NOMO-1 treated with dmso at 0.1 percent for 144 hours (cell line): ENCODE data around the gene MMP20.
"Not testable (repeated sequence)": the region's sequence is repeated elsewhere in the genome, so short reads cannot be mapped to it uniquely, and the experiment has no call there.

Experiments used
- DNase-seq: peaks from one replicate; lab custom pipeline; 2025; ENCODE audit not compliant: unreplicated experiment; lab: John Stamatoyannopoulos, UW

MMP20 gene, protein sequence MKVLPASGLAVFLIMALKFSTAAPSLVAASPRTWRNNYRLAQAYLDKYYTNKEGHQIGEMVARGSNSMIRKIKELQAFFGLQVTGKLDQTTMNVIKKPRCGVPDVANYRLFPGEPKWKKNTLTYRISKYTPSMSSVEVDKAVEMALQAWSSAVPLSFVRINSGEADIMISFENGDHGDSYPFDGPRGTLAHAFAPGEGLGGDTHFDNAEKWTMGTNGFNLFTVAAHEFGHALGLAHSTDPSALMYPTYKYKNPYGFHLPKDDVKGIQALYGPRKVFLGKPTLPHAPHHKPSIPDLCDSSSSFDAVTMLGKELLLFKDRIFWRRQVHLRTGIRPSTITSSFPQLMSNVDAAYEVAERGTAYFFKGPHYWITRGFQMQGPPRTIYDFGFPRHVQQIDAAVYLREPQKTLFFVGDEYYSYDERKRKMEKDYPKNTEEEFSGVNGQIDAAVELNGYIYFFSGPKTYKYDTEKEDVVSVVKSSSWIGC

DNA sequence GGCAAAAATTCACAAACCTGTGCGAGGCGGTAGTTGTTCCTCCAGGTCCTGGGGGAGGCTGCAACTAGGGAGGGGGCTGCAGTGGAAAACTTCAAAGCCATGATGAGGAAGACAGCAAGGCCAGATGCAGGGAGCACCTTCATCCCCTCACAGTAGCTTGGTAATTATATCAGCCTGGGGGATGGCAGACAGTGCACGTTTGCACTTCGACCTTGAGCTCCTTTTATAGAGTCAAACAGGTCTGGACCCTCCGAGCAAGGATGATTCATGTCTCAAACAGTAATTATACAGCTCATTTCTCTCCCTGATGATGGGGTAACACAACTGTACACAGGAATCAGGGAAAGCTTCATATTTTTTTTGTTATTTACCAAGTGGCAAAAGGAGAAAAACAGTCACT, at the start of gene MMP20:
MMP20 (minus strand) TSS at position 156 of the 400 bp plus-strand sequence; CDS start at position 143, 13 bp downstream.
- DNase-seq: no peak

GRCh38 chr11:102669664-102670063, 44.5 kb upstream of the MMP20 start:
- no peak for DNase-seq

- no peak for DNase-seq
These were observed 41.3 kb upstream of the MMP20 start for GRCh38 chr11:102666331-102666957.

GRCh38 chr11:102664001-102664752, 39.0 kb upstream of the MMP20 start:
- DNase-seq: no peak

DNA sequence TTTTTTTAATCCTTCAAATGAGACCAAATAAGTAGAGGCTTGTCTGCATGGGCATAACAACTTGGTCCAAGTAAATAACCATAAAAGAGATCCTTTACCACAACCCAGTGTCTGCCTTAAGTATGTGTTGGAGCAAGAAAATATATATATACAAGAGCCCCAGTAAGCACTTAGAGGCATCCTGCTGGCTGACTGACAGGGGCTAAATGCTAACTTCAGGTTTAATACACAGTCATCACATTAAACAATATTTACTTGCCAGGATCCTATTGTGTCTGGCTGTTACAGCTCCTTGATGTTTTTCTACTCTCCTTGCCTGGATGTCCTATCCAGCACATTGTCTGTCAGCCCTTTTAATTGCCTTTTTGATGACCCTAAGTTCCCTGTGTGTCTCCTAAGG, 37.5 kb upstream of the MMP20 start:
- no peak for DNase-seq

- DNase-seq: no peak
These were observed 35.9 kb upstream of the MMP20 start for GRCh38 chr11:102661040-102661439.

- no peak for DNase-seq
These were observed 31.4 kb upstream of the MMP20 start for GRCh38 chr11:102656528-102656927.

DNA sequence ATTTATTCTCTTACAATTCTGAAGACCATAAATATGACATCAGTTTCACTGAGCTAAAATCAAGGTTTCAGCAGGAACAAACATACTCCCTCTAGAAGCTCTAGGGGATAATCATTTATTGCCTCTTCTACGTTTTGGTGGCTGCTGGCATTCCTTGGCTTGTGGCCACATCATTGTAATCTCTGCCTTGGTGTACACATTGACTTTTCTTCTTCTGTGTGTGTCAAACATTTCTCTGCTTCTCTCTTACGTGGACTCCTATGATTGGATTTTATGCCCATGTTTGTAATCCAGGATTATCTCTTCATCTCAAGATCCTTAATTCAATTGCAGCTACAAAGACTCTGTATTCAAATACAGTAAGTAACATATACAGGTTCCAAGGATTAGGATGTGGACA, 30.4 kb upstream of the MMP20 start:
- no peak for DNase-seq

GRCh38 chr11:102654761-102655160, 29.6 kb upstream of the MMP20 start:
- DNase-seq: no peak

DNA sequence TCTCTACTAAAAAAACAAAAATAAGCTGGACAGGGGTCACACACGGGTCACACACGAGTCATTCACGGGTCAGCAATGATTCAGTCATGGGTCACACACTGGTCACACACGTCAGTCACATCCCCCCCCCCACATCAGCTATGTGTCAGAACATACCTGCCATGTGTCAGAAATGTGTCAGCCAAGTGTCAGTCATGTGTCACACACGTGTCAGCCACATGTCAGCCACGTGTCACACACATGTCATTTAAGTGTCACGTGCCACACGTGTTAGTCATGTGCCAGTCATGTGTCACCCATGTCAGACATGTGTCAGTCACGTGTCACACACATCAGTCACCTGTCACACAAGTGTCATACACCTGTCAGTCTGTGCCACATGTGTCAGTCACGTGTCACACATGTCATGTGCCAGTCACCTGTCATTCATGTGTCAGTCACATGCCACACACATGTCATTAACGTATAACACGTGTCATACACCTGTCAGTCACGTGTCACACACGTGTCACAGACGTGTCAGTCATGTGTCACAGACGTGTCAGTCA, 28.7 kb upstream of the MMP20 start:
- DNase-seq: no peak

- no peak for DNase-seq
These were observed 22.3 kb upstream of the MMP20 start for GRCh38 chr11:102647430-102647829.

- DNase-seq: no peak
These were observed 18.8 kb upstream of the MMP20 start for GRCh38 chr11:102643941-102644340.

DNA sequence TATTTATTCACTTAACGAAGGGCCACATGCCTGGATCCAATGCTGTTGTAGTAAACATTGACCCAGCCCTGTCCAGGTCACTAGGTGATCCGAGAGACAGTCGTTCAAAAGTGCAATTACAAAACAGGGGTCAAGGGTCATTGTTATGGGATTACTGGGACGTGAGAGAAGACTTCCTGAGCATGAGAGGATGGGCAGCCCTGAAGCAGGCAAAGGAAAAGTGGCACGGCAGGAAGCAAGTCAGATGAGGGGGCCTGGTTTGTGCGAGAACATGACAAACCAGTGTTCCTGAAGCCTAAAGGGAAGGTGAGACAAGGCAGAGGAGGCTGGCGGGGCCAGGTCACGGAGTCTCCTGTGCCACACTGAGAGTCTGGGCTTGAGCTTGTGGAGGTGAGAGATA, 15.8 kb upstream of the MMP20 start:
- DNase-seq: no peak

GRCh38 chr11:102639656-102640055, 14.5 kb upstream of the MMP20 start:
- no peak for DNase-seq

- DNase-seq: no peak
These were observed 12.6 kb upstream of the MMP20 start for GRCh38 chr11:102637731-102638130.

DNA sequence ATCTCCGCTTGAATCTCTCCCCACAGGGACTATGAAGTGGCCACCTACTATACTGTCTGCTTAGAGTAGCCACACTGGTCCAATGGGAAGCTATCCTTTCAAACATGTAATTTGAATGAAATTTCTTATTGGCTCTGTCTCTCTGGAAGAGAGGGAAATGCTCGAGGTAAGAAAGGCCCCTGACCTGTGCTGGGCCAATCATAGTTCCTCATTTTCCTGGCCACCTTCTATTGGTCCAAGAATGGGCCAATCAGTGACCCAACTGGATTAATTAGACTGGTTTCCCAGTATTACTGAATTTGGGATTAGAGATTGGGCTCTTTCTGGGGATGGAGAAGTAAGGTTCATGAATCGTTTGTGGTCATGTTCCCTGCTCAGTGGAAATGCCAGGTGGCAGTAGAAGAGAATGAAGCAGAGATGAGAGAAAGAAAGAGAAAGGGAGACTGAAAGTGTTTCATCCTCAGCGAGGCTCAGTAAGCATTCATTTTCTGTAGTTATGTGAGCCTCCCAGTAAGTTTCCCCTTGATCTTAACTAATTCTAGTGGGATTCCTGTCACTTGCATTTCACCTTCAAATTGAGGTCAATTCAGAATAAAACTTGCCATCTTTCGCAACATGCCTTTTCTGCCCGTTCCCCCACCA, 8.4 kb upstream of the MMP20 start:
- no peak for DNase-seq

GRCh38 chr11:102632026-102632425, 6.9 kb upstream of the MMP20 start:
- no peak for DNase-seq

- no peak for DNase-seq
These were observed 5.7 kb upstream of the MMP20 start for GRCh38 chr11:102630598-102631448.

DNA sequence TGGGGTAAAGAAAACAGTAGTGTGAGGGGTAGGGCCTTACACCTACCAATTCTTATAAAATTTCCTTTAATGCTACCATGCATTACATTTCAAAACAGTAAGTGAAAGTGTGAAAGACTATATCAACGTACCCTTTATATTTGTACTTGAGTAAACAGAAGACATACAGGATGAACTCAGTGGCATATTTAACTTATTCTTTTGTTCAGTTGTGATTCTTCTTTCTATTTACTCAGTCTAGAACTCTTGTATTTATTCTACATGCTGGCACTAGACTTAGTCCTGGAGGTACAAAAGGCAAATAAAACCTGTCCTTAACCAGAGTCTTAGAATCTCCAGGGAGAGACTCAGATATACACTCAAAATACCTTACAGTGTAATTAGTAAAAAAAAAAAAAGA, 4.8 kb upstream of the MMP20 start:
- not testable (repeated sequence) for DNase-seq

DNA sequence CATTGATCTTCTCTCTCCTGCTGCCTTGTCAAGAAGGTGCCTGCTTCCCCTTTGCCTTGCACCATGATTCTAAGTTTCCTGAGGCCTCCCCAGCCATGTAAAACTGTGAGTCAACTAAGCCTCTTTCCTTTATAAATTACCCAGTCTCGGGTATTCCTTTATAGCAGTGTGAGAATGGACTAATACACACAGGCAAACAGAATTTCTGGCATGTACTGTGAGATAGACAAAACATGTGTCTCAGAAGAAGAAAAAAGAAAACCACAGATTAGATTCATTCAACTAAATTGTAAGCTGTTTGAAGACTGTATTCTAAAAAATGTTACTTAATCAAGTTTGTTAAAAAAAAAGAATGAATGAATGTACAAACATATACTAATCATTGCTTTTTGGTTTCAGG, 1.5 kb upstream of the MMP20 start:
- DNase-seq: no peak
